NB4 (cell line): ENCODE data around the gene GBP1.
"Not testable (repeated sequence)": the region's sequence is repeated elsewhere in the genome, so short reads cannot be mapped to it uniquely, and the experiment has no call there.

Experiments
- CTCF ChIP-seq: IDR thresholded peaks from one replicate; pipeline ENCODE4 v1.5.1; 2012; ENCODE audit warnings: low read depth, low read length
- POLR2A ChIP-seq: IDR thresholded peaks from 2 replicates; pipeline ENCODE4 v1.6.1; 2011; ENCODE audit warnings: mild to moderate bottlenecking; ENCODE audit not compliant: insufficient read length; ENCODE audit errors: extremely low read depth

- not testable (repeated sequence) for TF ChIP-seq CTCF, POLR2A
Observed at GRCh38 chr1:89080068-89080467, 15.1 kb upstream of the GBP1 start.
